T-helper 1 cell treated with Interleukin-12 subunit alpha and Interleukin-12 subunit beta and Interleukin-4 antibody, amounts not matched to agents 30 ng/mL and 1 ng/mL, for 36 hours (primary cell): ENCODE measurements around the gene TMEM171. TPM values are rescaled to one million over a fixed set of nuclear protein-coding genes. Genes with fewer than 3 reads are reported as not detected.

ENCODE experiments used
- intact Hi-C: fragments of 100-400 bp; cut with micrococcal nuclease; formaldehyde crosslinking; loops from one replicate; pipeline ENCODE4 v1.15.1; 2024
- total RNA-seq: library from RNA; stranded (reverse); gene quantifications from 2 replicates; pipeline ENCODE4 v1.2.3, GENCODE V29; 2022

The TMEM171 gene
- total RNA-seq, 1 donor from 2014 or later = not detected

DNA sequence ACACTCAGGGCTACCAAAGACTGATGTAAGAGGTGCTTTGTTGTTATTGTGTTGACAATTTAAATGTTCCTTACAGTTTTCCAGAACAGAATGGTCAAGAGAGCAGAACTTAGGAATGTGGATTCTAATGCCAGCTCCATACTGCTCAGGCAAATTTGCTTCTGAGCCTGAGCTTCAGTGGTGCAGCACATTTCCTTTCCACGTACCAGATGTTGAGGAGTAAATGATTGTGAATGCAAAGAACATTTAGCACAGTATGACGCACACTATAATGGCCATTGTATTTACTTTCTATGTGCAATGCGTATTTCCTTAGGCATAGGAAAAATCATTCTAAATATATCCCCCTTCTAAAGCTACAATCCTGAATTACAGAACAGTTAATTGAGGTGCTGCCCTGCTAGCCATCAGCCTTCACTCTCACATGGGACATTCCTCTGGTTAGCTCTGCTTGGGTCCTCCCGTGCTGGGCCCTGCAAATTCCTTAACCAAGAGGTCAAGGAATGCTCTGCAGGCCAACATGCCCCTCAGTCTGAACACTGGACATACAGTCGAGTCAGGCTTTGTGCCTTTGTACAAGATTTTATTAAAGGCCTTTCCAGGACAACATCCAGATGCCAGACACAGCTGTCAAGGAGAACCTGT lies 31.5 kb downstream of the TMEM171 start:
- intact Hi-C loops = no loop called here

DNA sequence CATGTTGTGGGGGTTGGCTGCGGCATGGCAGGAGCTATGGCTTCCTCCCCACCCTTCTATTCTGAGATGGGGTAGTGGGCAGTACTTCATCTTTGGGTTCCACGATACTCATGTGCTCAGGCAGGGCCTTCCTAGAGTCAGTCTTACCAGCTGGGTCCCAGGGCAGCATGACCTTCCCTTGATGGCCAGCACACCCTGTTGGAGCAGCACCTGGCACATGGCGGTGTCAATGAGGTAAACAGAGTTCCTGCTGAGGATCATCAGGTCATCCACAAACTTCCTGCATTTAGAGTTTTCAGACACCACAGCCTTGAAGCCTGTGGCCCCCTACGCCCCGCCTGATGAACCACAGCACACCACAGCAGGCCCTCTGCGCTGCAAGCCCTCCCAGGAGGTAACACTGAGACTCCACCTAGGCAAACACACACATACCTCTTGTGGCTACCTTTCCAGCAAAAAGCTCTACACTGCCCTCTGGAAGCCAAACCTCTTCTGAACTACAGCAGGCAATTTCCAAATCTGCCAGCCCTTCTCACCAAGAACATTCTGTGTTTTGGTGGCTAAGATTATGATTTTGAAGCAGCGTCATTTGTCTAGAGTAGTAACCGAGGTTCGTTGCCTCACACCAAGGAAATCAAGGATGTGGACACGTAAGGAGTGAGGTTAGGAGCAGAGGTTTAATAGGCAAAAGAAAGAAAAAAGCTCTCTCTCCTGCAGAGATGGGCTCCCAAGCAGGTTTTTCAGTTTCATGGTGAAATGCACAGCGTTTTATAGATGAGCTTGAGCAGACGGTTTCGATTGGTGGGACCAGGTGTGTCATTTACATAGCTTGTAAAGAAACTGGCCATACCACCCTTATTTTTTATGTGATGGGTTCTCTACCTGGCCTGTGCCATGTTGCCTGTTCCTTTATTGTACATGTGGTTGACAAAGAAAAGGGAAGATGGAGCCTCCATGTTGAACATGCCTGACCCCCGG lies 32.3 kb downstream of the TMEM171 start:
- intact Hi-C loops = no loop called here

DNA sequence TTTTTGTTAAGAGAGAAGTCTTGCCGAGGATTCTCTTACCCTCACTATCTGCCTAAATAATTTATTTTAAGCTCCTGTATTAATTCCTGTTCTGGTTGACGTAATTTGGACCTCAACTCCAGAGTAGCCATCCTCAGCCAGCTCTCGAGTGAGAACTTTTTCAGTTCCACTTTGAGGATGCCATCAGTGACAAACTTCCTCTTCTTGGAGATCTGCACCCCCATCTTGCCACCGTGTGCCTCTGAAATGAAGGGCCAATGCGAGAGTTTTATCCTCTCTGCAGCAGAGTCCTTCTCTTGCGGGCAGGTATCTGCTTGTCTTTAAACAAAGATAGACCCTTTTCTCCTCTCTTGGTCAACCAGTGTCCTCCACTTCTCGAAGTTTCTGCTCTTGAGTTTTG lies 33.1 kb downstream of the TMEM171 start:
- intact Hi-C loops = no loop called here

DNA sequence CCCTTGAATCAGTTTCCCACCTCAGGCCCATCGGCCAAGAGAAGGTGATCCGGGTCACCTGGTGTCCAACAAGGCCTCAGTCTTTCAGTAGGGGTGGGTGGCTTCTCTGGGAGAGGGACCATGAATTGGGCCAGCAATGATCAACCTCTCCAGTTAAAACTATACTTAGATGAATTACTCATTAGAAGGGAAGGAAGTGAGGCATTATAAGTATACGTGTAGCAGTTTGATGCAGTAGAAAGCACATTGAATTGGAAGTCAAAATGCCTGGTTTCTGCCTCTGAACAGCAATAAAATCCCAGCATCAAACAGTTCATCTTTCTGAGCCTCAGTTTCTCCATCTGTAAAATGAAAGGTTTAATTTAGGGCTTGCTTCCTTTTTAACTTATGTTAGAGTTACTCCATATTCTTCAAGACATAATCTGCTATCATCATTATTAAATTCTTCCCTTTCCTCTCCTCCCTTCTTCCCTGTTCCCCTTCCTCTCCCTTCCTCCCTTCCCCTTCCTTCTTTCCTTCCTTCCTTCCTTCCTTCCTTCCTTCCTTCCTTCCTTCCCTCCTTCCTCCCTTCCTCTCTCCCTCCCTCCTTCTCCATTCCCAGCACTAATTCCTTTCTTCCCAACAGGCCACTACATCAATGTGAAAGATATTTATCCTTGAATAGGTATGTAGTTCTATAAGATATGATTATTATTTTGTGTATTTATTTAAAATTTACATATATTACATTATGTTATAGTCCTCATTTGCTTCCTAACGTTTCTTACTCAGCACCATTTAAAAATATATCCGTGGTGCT lies 34.0 kb downstream of the TMEM171 start:
- intact Hi-C loops = no loop called here

DNA sequence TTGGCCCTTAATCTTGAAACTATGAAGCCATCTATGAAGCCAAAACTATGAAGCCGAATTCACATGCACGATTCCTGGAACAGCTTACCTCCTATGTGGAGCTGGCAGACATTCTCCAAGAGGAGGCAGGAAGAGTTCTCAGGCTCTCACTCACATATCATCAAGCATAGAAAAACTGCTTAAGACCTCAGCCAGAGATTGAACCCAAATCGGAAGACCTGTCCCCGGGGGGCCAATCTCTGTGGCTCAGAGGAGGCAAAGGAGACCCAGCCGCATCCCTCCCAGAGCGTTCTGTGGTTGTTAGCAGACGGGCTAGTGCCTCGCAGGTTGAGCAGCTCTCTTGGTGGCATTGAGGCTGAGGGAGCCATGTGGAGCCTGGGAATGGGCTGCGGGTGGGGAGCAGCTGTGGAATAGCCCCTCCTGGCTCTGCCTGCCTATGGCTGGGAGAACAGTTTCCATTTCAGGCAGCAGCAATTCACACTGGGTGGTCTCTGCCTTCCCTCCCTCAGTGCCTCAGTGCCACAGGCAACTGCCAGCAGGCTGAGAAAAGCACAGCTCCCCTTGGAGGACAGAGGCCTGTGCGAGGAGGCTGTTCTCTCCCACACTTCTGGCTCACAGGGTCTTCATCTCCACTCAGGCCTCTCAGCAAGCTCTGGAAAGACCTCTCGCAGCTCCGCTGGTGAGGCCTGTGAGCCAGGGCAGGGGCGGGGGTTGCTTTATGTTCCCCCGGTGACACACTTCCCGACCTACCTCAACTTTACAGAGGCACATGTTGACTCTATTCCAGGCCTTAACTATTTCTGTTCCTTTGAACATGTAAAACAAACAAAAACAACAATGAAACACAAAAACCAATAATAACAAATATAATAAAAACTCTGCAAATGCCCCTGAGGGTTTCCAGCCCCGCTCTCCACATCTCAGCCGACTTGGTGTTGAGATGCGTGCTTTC lies 35.2 kb downstream of the TMEM171 start:
- intact Hi-C loops = no loop called here

DNA sequence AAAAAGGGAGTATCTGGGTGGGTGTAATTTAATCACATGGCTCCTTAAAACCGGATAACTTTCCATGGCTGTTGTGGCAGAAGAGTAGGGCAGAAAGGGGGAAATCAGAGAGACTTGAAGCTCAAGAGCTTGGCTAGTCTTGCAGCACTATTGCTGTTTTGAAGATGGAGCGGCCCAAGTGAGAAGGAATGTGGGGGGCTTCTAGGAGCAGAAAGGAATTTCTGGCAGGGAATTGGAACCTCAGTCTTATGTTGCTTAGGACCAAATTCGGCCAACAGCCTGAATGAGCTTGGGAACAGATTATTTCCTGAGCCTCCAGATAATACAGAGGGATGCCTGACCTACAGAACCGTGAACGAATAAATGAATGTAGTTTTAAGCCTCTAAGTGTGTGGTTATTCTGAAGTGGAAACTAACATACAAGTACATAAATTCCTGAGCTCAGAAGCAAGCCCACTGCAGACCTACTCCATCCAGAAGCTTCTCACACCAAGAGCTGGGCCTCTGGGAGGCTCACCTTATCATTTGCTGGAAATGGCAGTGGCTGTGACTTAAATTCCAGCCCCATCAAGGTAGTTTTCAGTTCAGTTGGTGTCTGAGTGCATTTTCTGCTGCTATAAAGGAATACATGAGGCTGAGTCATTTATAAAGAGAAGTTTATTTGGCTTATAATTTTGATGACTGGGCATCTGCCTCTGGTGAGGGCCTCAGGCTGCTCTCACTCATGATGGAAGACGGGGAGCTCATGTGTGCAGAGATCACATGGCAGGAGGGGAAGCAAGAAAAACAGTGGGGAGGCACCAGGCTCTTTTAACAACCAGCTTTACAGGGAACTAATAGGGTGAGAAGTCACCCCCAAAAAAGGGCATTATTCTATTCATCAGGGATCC lies 37.3 kb downstream of the TMEM171 start:
- intact Hi-C loops = no loop called here

DNA sequence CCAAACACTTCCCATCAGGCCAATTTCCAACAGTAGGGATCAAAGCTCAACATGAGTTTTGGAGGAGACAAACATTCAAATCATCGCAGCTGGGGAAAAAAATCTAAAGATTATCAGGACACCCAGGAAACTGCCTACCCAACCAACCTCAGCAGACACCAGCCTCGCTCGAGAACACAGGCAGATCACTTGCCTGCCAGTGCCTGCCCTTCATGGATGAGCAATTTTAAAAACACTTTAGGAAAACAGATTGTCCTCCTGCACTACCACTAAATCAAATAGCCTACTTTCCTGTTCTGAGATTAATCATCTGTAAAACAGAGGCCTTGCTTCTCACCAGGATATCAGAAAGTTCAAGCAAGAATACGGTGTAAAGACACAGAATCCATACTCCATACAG lies 37.9 kb downstream of the TMEM171 start:
- intact Hi-C loops = no loop called here

DNA sequence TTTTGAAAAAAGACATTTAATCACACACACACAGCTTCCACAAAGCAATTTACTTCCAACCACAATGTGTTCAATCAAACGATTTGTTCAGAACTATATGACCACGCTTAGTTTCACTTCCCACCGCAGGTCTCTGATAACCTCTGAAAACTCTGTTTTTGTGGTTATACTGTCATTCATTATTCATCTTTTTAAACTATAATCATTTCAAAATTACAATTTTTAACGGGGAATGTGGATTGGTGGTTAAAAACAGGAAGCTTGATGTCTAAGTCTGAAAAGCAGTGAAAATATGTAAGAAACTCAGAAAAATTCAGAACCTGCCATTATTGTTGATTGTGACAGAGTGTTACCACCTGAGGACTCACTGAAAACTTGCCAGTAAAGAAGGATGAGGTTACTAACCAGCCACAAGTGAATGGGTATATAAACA lies 39.9 kb downstream of the TMEM171 start:
- intact Hi-C loops = loop anchor here (1.0 to 5.0 kb wide), 4 partner anchors 203 to 337 kb away; partner anchors contain the start of genes BTF3 and FCHO2

DNA sequence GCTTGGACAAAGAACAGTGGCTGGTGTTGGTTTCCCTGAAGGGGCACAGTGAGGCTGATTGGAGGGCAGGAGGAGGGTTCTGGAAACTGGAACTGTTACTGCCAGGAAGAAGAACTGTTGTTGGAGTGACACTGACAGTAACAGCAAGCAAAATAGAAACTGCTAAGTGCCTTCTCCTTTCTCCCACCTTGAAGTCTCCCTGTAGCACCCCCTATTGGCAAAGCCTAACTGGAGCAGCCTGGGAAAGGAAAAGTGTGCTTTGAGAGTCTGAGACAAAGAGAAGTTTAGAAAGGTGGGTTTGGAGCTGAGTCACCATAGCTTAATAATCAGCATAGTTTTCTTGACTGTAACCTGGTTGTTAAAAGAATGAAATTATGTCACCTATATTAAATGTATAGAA lies 50.1 kb downstream of the TMEM171 start:
- intact Hi-C loops = no loop called here

DNA sequence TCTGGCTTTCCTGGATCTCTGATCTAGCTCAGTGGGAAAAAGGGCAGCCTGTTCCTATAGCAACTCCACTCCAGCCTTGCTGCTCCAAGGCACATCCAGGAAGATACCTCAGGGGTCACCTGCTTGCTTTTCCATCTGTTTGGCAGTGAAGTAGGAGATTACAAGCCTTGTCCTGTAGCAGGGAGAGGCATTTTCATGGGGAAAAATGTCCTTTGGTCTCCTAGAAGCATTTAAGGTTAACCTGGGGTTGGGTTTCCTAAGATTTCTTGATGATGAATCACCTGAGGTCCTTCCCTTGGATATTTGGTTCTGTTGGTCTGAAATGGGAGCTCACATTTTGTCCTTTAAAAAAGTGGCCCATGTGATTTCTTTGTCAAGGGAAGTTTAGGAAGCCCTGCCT lies 51.1 kb downstream of the TMEM171 start:
- intact Hi-C loops = no loop called here

DNA sequence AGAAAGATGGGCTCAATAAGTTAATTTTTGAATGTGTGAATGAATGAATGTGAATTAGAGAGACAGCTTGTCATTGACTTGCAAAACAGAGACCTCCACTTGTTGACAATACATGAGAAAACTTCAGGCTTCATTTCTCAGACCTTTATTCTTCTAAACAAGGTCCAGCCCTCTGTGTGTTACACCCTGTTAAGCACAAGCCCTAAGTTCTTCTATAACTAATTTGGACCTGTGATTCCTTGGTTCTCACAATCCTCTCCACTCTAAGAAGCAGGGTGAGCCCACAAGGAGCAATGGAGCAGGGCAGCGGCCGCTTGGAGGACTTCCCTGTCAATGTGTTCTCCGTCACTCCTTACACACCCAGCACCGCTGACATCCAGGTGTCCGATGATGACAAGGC lies 52.6 kb downstream of the TMEM171 start, which contains the start of gene TMEM174:
TMEM174 (plus strand) TSS at position 243 of the 400 bp plus-strand sequence; CDS start at position 294, 51 bp downstream.
- intact Hi-C loops = no loop called here

DNA sequence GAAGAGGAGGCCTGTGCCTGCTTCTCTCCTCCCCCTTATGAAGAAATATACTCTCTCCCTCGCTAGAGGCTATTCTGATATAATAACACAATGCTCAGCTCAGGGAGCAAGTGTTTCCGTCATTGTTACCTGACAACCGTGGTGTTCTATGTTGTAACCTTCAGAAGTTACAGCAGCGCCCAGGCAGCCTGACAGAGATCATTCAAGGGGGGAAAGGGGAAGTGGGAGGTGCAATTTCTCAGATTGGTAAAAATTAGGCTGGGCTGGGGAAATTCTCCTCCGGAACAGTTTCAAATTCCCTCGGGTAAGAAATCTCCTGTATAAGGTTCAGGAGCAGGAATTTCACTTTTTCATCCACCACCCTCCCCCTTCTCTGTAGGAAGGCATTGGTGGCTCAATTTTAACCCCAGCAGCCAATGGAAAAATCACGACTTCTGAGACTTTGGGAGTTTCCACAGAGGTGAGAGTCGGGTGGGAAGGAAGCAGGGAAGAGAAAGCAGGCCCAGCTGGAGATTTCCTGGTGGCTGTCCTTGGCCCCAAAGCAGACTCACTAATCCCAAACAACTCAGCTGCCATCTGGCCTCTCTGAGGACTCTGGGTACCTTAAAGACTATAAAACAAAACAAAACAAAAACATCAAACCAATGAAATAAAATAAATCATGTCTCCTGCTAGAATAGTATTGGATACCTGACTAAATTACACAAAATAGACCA lies 53.9 kb downstream of the TMEM171 start:
- intact Hi-C loops = no loop called here

DNA sequence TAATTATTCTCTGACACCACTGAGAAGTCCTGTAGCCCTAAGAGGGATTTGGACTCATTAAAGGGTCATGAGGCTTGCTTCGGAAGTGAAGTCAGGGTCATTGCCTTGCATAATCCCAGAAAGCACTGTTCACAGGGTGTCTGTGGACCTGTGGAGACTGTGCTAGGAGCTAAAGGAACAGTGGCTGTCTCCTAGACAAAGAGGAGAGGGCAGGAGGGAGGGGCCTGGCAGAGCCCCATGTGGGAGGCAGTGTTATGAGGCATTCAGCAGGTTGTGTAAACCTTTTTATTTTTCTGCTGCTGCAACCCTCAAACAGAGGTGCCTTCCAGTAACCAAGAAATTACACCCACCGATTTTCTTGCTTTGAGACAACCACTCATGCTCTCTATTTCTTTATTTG lies 55.9 kb downstream of the TMEM171 start:
- intact Hi-C loops = no loop called here

DNA sequence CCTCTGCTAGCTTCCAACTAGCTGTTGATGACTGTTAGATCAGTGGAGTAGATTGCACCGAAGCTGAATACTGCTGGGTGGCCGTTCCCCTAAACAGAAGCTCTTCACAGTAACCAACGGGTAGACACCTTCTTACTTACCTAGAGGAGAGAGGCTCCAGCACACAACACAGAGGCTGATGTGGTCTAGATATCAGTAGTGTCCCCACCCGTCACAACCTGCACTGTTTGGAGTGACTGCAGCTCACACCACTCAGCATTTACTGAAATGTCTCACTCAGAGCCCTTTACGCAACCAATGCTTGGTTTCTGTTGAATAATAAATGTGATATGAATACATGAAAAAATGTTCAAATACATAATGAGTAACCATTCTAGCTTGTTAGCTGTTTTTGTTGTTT lies 57.9 kb downstream of the TMEM171 start:
- intact Hi-C loops = no loop called here

DNA sequence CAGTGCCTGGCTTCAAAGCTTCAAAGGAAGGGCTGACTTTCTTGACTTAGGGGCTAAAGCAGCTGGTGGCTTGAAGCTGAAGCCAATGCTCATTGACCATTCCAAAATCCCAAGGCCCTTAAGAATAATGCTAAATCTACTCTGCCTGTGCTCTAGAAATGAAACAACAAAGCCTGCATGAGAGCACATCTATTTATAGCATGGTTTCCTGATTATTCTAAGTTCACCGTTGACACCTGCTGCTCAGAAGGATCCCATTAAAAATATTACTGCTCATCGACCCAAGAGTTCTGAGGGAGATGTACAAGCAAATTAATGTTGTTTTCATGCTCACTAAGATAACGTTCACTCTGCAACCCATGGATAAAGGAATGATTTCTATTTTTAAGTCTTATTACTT lies 59.4 kb downstream of the TMEM171 start:
- intact Hi-C loops = no loop called here

DNA sequence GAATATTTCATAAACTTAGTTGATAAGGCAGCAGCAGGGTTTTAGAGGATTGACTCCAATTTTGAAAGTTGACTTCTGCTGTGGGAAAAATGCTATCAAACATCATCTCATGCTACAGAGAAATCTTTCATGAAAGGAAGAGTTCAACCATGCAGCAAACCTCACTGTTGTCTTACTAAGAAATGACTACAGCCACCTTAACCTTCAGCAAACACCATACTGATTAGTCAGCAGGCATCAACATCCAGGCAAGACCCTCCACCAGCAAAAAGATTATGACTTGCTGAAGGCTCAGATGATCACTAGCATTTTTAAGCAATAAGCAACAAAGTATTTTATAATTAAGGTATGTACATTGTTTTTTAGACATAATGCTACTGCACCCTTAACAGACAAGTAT lies 60.2 kb downstream of the TMEM171 start:
- intact Hi-C loops = no loop called here
